ENCODE measurements around the gene MMP8. TPM values are rescaled to one million over a fixed set of nuclear protein-coding genes. Genes with fewer than 3 reads are reported as not detected.

Gene MMP8
- total RNA-seq, 1 donor from 2014 or later: not detected

GRCh38 chr11:102666331-102666957 lies 58.3 kb downstream of the MMP8 start:
- Mint-ChIP-seq H3K9me3 (no peaks in the 10 kb centered on the region), H3K27ac (no peak overlapping the region), H3K4me3 (no peak overlapping the region), H3K27me3 (peaks cover 3% of the 10 kb centered on the region), H3K36me3 (no peaks in the 10 kb centered on the region), H3K4me1 (ENCODE audit: unreplicated experiment) (no peaks in the 10 kb centered on the region)
- DNase-seq (ENCODE audit: extremely low spot score, unreplicated experiment): no peak
- TF ChIP-seq, protein P1, sequence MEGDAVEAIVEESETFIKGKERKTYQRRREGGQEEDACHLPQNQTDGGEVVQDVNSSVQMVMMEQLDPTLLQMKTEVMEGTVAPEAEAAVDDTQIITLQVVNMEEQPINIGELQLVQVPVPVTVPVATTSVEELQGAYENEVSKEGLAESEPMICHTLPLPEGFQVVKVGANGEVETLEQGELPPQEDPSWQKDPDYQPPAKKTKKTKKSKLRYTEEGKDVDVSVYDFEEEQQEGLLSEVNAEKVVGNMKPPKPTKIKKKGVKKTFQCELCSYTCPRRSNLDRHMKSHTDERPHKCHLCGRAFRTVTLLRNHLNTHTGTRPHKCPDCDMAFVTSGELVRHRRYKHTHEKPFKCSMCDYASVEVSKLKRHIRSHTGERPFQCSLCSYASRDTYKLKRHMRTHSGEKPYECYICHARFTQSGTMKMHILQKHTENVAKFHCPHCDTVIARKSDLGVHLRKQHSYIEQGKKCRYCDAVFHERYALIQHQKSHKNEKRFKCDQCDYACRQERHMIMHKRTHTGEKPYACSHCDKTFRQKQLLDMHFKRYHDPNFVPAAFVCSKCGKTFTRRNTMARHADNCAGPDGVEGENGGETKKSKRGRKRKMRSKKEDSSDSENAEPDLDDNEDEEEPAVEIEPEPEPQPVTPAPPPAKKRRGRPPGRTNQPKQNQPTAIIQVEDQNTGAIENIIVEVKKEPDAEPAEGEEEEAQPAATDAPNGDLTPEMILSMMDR (conservative IDR thresholded peaks at IDR 0.05): peak; percentile 88

- no peak for DNase-seq (ENCODE audit: extremely low spot score, unreplicated experiment)
- TF ChIP-seq, protein P1 (conservative IDR thresholded peaks at IDR 0.05): peak; percentile 32
- no peaks in the 10 kb centered on the region for H3K9me3 Mint-ChIP-seq
- H3K27me3 Mint-ChIP-seq: peaks cover 3% of the 10 kb centered on the region
- no peaks in the 10 kb centered on the region for H3K4me1 Mint-ChIP-seq (ENCODE audit: unreplicated experiment)
- no peaks in the 10 kb centered on the region for H3K36me3 Mint-ChIP-seq
- H3K27ac Mint-ChIP-seq: no peak overlapping the region
- no peak overlapping the region for H3K4me3 Mint-ChIP-seq
Observed at GRCh38 chr11:102664001-102664752, 60.6 kb downstream of the MMP8 start.

GRCh38 chr11:102662607-102663006 lies 62.1 kb downstream of the MMP8 start:
- Mint-ChIP-seq H3K27me3 (peaks cover 3% of the 10 kb centered on the region), H3K4me1 (ENCODE audit: unreplicated experiment) (no peaks in the 10 kb centered on the region), H3K4me3 (no peak overlapping the region), H3K27ac (no peak overlapping the region), H3K9me3 (no peaks in the 10 kb centered on the region), H3K36me3 (no peaks in the 10 kb centered on the region)
- TF ChIP-seq, protein P1 (conservative IDR thresholded peaks at IDR 0.05): no peak
- DNase-seq (ENCODE audit: extremely low spot score, unreplicated experiment): no peak

Other genes with a start within 250 kb of the MMP8 start
- gene MMP7, start 194.2 kb downstream of the MMP8 start, total RNA-seq (ENCODE audit: low replicate concordance): 1.8 and 3.5 TPM in 2 replicates
- gene MMP20, start 99.6 kb downstream of the MMP8 start, total RNA-seq (ENCODE audit: low replicate concordance): not detected in 2 replicates
- gene MMP27, start 19.2 kb downstream of the MMP8 start, total RNA-seq (ENCODE audit: low replicate concordance): not detected in 2 replicates
- gene MMP10, start 55.7 kb upstream of the MMP8 start, total RNA-seq (ENCODE audit: low replicate concordance): 0.71 and 2.0 TPM in 2 replicates
- gene MMP1, start 73.2 kb upstream of the MMP8 start, total RNA-seq (ENCODE audit: low replicate concordance): 6.5 and 14.3 TPM in 2 replicates
- gene MMP3, start 118.7 kb upstream of the MMP8 start, total RNA-seq (ENCODE audit: low replicate concordance): not detected in 2 replicates
- 0.27 TPM in 1 of 2 replicates, not detected in the other for gene MMP12, start 150.0 kb upstream of the MMP8 start, total RNA-seq (ENCODE audit: low replicate concordance)
- gene MMP13, start 230.8 kb upstream of the MMP8 start, total RNA-seq (ENCODE audit: low replicate concordance): not detected in 2 replicates

Data from type B pancreatic cell (in vitro differentiated cells).